B cell (primary cell): ENCODE measurements around the gene GALNT10. TPM values are rescaled to one million over a fixed set of nuclear protein-coding genes. Genes with fewer than 3 reads are reported as not detected.

Source experiments
- ATAC-seq: fragments of 200-7000 bp; cut with Tn5 transposase; one replicate; pipeline ENCODE4 v1.10.0; 2021; ENCODE audit warnings: low read depth, mild to moderate bottlenecking, moderate number of reproducible peaks, moderate library complexity
- CTCF ChIA-PET: fragments of 350-600 bp; sonication (Branson Sonifier 250); formaldehyde crosslinking; loops from one replicate; lab custom pipeline; 2021; ENCODE audit warnings: antibody characterized with exemption, inconsistent platforms; lab: Charles Lee
- POLR2A ChIA-PET: fragments of 350-600 bp; sonication (Branson Sonifier 250); formaldehyde crosslinking; loops from one replicate; lab custom pipeline; 2021; ENCODE audit warnings: antibody characterized with exemption; lab: Charles Lee
- DNase-seq: peaks from one replicate; pipeline ENCODE4 v3.0.0; 2013
- H2AFZ ChIP-seq: 2 replicates; pipeline ENCODE4 v1.6.1; 2012; ENCODE audit warnings: mild to moderate bottlenecking, low read depth, low read length; ENCODE audit not compliant: insufficient read depth, poor library complexity, severe bottlenecking
- H3K27ac ChIP-seq, 2 donors: 1 replicate in 1 of 2; 2 replicates in 1 of 2; pipeline ENCODE4 v1.5.1; 2012 to 2013; ENCODE audit warnings: low read length in 2 of 2, mild to moderate bottlenecking in 2 of 2, moderate library complexity in 1 of 2
- H3K27me3 ChIP-seq, 4 experiments: fragments of 200-600 bp in 1 of 4; sonication (generic) in 1 of 4; replicated peaks in 1 of 4; 1 replicate in 2 of 4; 2 replicates in 2 of 4; pipeline versions ENCODE4 v1.6.1 to v1.7.0; 2013 to 2016; ENCODE audit warnings: low read length in 3 of 4, mild to moderate bottlenecking in 2 of 4, mixed read lengths in 1 of 4, moderate library complexity in 1 of 4; ENCODE audit not compliant: insufficient read depth in 4 of 4, control insufficient read depth in 3 of 4; ENCODE audit errors: control extremely low read depth in 1 of 4
- H3K36me3 ChIP-seq, 2 experiments: replicated peaks in 1 of 2; 1 replicate in 1 of 2; 2 replicates in 1 of 2; pipeline versions ENCODE4 v1.6.1 to v1.7.1; 2013; ENCODE audit warnings: low read length in 1 of 2; ENCODE audit not compliant: insufficient read depth in 2 of 2, control insufficient read depth in 1 of 2; ENCODE audit errors: control extremely low read depth in 1 of 2, extremely low read depth in 1 of 2
- H3K4me1 ChIP-seq, 2 donors: fragments of 200-600 bp in 1 of 2; sonication (generic) in 1 of 2; 1 replicate in 1 of 2; 2 replicates in 1 of 2; pipeline versions ENCODE4 v1.5.1 to v1.6.1; 2013 to 2017; ENCODE audit warnings: low read length in 2 of 2; ENCODE audit not compliant: control insufficient read depth in 2 of 2, insufficient read depth in 2 of 2
- H3K4me2 ChIP-seq: replicated peaks from 2 replicates; pipeline ENCODE3; 2012; ENCODE audit warnings: mild to moderate bottlenecking, low read depth, low read length; ENCODE audit not compliant: poor library complexity, severe bottlenecking
- H3K4me3 ChIP-seq, 5 experiments: fragments of 200-600 bp in 1 of 5; sonication (generic) in 1 of 5; 1 replicate in 3 of 5; 2 replicates in 2 of 5; pipeline versions ENCODE4 v1.5.1 to v1.7.0; 2011 to 2016; ENCODE audit warnings: low read length in 4 of 5, mild to moderate bottlenecking in 4 of 5, low read depth in 2 of 5, control low read depth in 1 of 5, moderate library complexity in 1 of 5; ENCODE audit not compliant: insufficient read depth in 1 of 5; ENCODE audit errors: control extremely low read depth in 1 of 5, extremely low read depth in 1 of 5
- H3K79me2 ChIP-seq: fragments of 200-600 bp; sonication (generic); one replicate; pipeline ENCODE4 v1.6.0; 2016; ENCODE audit warnings: low read length; ENCODE audit not compliant: control insufficient read depth, insufficient read depth
- H3K9ac ChIP-seq: fragments of 200-600 bp; sonication (generic); 2 replicates; pipeline ENCODE4 v1.6.1; 2017; ENCODE audit warnings: mild to moderate bottlenecking, low read length, moderate library complexity
- H3K9me3 ChIP-seq, 3 donors: one replicate each; pipeline versions ENCODE4 v1.6.1 to v1.7.1; 2013; ENCODE audit warnings: low read length in 2 of 3; ENCODE audit not compliant: control insufficient read depth in 2 of 3, insufficient read depth in 1 of 3; ENCODE audit errors: control extremely low read depth in 1 of 3
- H4K20me1 ChIP-seq: 2 replicates; pipeline ENCODE4 v1.6.0; 2012; ENCODE audit warnings: mild to moderate bottlenecking, low read length; ENCODE audit not compliant: insufficient read depth, control insufficient read depth, poor library complexity, severe bottlenecking
- H3K27ac Mint-ChIP-seq: one replicate; pipeline ENCODE4 v1.8.0; 2021; ENCODE audit warnings: mixed read lengths
- H3K27me3 Mint-ChIP-seq: one replicate; pipeline ENCODE4 v1.8.0; 2021; ENCODE audit warnings: mixed read lengths
- H3K4me1 Mint-ChIP-seq: one replicate; pipeline ENCODE4 v1.8.0; 2021; ENCODE audit warnings: mixed read lengths
- H3K4me3 Mint-ChIP-seq: one replicate; pipeline ENCODE4 v1.8.0; 2021; ENCODE audit warnings: mixed read lengths
- H3K9me3 Mint-ChIP-seq: one replicate; pipeline ENCODE4 v1.8.0; 2022; ENCODE audit warnings: mixed read lengths; ENCODE audit not compliant: insufficient read depth
- EZH2 ChIP-seq: IDR thresholded peaks from 2 replicates; pipeline ENCODE4 v1.6.1; 2012; ENCODE audit warnings: borderline replicate concordance, low read depth, mild to moderate bottlenecking, moderate library complexity, low read length; ENCODE audit not compliant: insufficient read depth, poor library complexity, severe bottlenecking
- WGBS: methylation state at CpG from one replicate; pipeline ENCODE4 v1.1.5; 2013; ENCODE audit warnings: missing lambda C conversion rate; ENCODE audit not compliant: insufficient coverage; 5-methylcytosine and 5-hydroxymethylcytosine counted together
- intact Hi-C: fragments of 100-400 bp; cut with micrococcal nuclease; formaldehyde crosslinking; loops from one replicate; pipeline ENCODE4 v1.10.0; 2022
- polyA plus RNA-seq: library from polyadenylated mRNA; depleted of rRNA; stranded (reverse); fragments of >200 nt; gene quantifications from 2 replicates; pipeline ENCODE4 v1.2.3, GENCODE V29; 2012
- total RNA-seq, 2 donors: library from RNA; stranded (reverse); fragments of 120-200 nt in 1 of 2; gene quantifications; 1 replicate in 1 of 2; 2 replicates in 1 of 2; pipeline versions ENCODE4 v1.2.3 to v1.2.4, GENCODE V29; 2013 to 2022
- TF ChIP-seq, protein P1 (sequence below): fragments of 200-600 bp; IDR thresholded peaks from one replicate; pipeline ENCODE4 v1.8.0; 2022; ENCODE audit warnings: antibody characterized with exemption, mild to moderate bottlenecking

Gene GALNT10
- total and polyA plus RNA-seq, 2 donors (not counting 1 experiment from before 2014, with no cell fraction given), result 27.7 to 42.8 TPM

DNA sequence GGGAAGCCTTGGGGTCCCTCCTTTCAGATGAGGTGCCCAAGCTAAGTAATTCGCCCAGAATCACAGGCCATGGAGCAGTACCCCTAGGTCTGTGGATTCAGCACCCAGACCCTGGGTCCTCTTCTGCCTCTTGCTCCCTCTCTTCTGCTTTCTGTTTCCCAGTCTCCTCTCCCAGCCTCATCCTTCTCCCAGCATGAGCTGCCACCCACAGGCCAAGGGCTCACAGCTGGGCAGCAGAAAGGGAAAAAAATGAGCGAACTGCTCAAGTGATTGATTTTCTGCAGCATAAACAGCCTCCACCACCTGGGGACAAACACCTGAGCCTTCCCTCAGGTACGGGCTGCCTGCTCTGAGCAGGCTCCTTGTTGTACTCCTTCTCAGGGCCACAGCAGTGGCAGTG, 141.4 kb downstream of the GALNT10 start:
- Histone ChIP-seq H3K4me3 (no peak overlapping the region), H3K4me1 (no peaks in the 10 kb centered on the region), H3K9ac (no peak overlapping the region), H2AFZ (no peak overlapping the region), H3K36me3 (peaks cover 4 to 54% of the 10 kb centered on the region in 2 experiments), H4K20me1 (no peaks in the 10 kb centered on the region), H3K9me3 (no peaks in the 10 kb centered on the region), H3K27ac (no peak overlapping the region), H3K79me2 (no peaks in the 10 kb centered on the region), H3K27me3 (no peaks in the 10 kb centered on the region), H3K4me2 (no peak overlapping the region)
- intact Hi-C loops, result no loop called here
- Mint-ChIP-seq H3K4me3 (no peak overlapping the region), H3K27me3 (no peaks in the 10 kb centered on the region), H3K27ac (no peak overlapping the region), H3K9me3 (no peaks in the 10 kb centered on the region), H3K4me1 (peaks cover 1% of the 10 kb centered on the region)
- TF ChIP-seq, protein P1, sequence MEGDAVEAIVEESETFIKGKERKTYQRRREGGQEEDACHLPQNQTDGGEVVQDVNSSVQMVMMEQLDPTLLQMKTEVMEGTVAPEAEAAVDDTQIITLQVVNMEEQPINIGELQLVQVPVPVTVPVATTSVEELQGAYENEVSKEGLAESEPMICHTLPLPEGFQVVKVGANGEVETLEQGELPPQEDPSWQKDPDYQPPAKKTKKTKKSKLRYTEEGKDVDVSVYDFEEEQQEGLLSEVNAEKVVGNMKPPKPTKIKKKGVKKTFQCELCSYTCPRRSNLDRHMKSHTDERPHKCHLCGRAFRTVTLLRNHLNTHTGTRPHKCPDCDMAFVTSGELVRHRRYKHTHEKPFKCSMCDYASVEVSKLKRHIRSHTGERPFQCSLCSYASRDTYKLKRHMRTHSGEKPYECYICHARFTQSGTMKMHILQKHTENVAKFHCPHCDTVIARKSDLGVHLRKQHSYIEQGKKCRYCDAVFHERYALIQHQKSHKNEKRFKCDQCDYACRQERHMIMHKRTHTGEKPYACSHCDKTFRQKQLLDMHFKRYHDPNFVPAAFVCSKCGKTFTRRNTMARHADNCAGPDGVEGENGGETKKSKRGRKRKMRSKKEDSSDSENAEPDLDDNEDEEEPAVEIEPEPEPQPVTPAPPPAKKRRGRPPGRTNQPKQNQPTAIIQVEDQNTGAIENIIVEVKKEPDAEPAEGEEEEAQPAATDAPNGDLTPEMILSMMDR, result no peak
- no peak for TF ChIP-seq EZH2
- ATAC-seq, result no peak
- ChIA-PET POLR2A (no interaction called here), CTCF (no interaction called here)
- DNase-seq, result no peak
- 72% methylated on average over 3 of the region's 3 CpGs for WGBS

DNA sequence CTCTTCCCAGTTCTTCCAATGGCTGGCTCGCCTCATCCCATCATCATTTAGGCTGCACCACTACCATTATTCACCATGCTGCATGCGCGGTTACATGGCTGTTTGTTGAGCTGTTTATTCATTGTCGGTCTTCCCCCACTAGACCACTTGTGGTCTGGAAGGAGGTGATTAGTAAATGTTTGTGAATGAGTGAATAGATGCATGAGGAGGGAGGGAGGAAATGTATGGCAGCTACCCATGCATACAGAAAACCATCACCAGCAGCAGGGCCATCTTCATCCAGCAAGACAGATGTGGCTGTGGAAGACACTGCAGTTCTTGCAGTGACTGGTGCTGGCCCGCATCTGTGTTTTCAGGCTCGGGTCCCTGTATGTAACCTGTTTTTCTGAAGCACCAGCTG, 141.9 kb downstream of the GALNT10 start:
- Histone ChIP-seq H2AFZ (no peak overlapping the region), H3K4me3 (no peak overlapping the region), H3K79me2 (no peaks in the 10 kb centered on the region), H3K4me1 (no peaks in the 10 kb centered on the region), H3K9me3 (no peaks in the 10 kb centered on the region), H3K9ac (no peak overlapping the region), H3K4me2 (no peak overlapping the region), H4K20me1 (no peaks in the 10 kb centered on the region), H3K36me3 (peaks cover 6 to 57% of the 10 kb centered on the region in 2 experiments), H3K27me3 (no peaks in the 10 kb centered on the region), H3K27ac (no peak overlapping the region)
- Mint-ChIP-seq H3K4me1 (peaks cover 1% of the 10 kb centered on the region), H3K27me3 (no peaks in the 10 kb centered on the region), H3K27ac (no peak overlapping the region), H3K4me3 (no peak overlapping the region), H3K9me3 (no peaks in the 10 kb centered on the region)
- no peak for DNase-seq
- 88% methylated on average over 2 of the region's 6 CpGs for WGBS
- intact Hi-C loops, result no loop called here
- no peak for ATAC-seq
- CTCF ChIA-PET, result no interaction called here
- TF ChIP-seq, protein P1, result no peak
- no peak for TF ChIP-seq EZH2
- POLR2A ChIA-PET, result no interaction called here
